Activated CD8-positive, alpha-beta memory T cell treated with anti-CD3 and anti-CD28 coated beads, Interleukin-2, amount 50 U/mL, for 48 hours (primary cell): ENCODE measurements around the gene KLHL10.
"Not testable (repeated sequence)": the region's sequence is repeated elsewhere in the genome, so short reads cannot be mapped to it uniquely, and the experiment has no call there.

Experiments used
- DNase-seq: peaks from one replicate; pipeline ENCODE4 v3.0.0-alpha.2; 2020

Gene KLHL10

GRCh38 chr17:41860254-41860931, 22.8 kb downstream of the KLHL10 start:
- DNase-seq, result no peak

GRCh38 chr17:41863074-41863848, 25.6 kb downstream of the KLHL10 start:
- DNase-seq, result peak; percentile 71

GRCh38 chr17:41864498-41864835, 26.8 kb downstream of the KLHL10 start:
- DNase-seq, result no peak

GRCh38 chr17:41864836-41865595, 27.4 kb downstream of the KLHL10 start, which contains the start of gene KLHL11:
KLHL11 (minus strand) TSS chr17:41865423; CDS start chr17:41865370, 53 bp downstream.
- DNase-seq, result peak; percentile 91

GRCh38 chr17:41865596-41865893, 27.9 kb downstream of the KLHL10 start:
- no peak for DNase-seq

- no peak for DNase-seq
These were observed 30.9 kb downstream of the KLHL10 start for GRCh38 chr17:41868568-41868967.

GRCh38 chr17:41869426-41869825, 31.8 kb downstream of the KLHL10 start:
- no peak for DNase-seq

GRCh38 chr17:41870097-41870496, 32.5 kb downstream of the KLHL10 start:
- no peak for DNase-seq

GRCh38 chr17:41870627-41871026, 33.0 kb downstream of the KLHL10 start:
- DNase-seq, result no peak

GRCh38 chr17:41871789-41872188, 34.2 kb downstream of the KLHL10 start:
- no peak for DNase-seq

- DNase-seq, result no peak
These were observed 36.1 kb downstream of the KLHL10 start for GRCh38 chr17:41873559-41874292.

- not testable (repeated sequence) for DNase-seq
These were observed 36.7 kb downstream of the KLHL10 start for GRCh38 chr17:41874293-41874670.

GRCh38 chr17:41880130-41880529, 42.5 kb downstream of the KLHL10 start:
- DNase-seq, result no peak

GRCh38 chr17:41882756-41883155, 45.1 kb downstream of the KLHL10 start:
- DNase-seq, result no peak

GRCh38 chr17:41885733-41886132, 48.1 kb downstream of the KLHL10 start:
- DNase-seq, result no peak

GRCh38 chr17:41888332-41888965, 50.8 kb downstream of the KLHL10 start:
- DNase-seq, result no peak

GRCh38 chr17:41891135-41892020, 53.8 kb downstream of the KLHL10 start:
- no peak for DNase-seq

- no peak for DNase-seq
These were observed 54.4 kb downstream of the KLHL10 start for GRCh38 chr17:41892021-41892376.

- DNase-seq, result no peak
These were observed 55.8 kb downstream of the KLHL10 start for GRCh38 chr17:41893384-41893783.

GRCh38 chr17:41894791-41895331, 57.2 kb downstream of the KLHL10 start:
- DNase-seq, result no peak

GRCh38 chr17:41895617-41896016, 58.0 kb downstream of the KLHL10 start:
- no peak for DNase-seq
